ENCODE data around the gene MAGI2. TPM values are rescaled to one million over a fixed set of nuclear protein-coding genes. Genes with fewer than 3 reads are reported as not detected.

MAGI2 gene
- total and polyA plus RNA-seq, 2 of the 13 experiments (the other 11 are each of a cell fraction or from before 2014, with no cell fraction given): 1.5 to 3.8 TPM

- TF ChIP-seq ZNF234 (CRISPR knock-in tag; conservative IDR thresholded peaks at IDR 0.05): no peak
- TF ChIP-seq ZNF687 (CRISPR knock-in tag; IDR thresholded peaks at IDR 0.05): peak; percentile 66
- peak; percentile 53 for TF ChIP-seq POLR2G (IDR thresholded peaks at IDR 0.05; ENCODE audit: low read depth, low read length)
- 0 out of 2 replicates have a peak, but pooled peaks have one; percentile 45 for TF ChIP-seq ZNF142 (CRISPR knock-in tag; IDR thresholded peaks at IDR 0.05)
- TF ChIP-seq PHF8 (CRISPR knock-in tag; IDR thresholded peaks at IDR 0.05): peak; percentile 71
- TF ChIP-seq HDAC2 (CRISPR knock-in tag; IDR thresholded peaks at IDR 0.05): 0 out of 2 replicates have a peak, but pooled peaks have one; percentile 24
- no peak for TF ChIP-seq TBL1XR1 (IDR thresholded peaks at IDR 0.05; ENCODE audit: borderline replicate concordance, low read length, partially characterized antibody)
- no peak for TF ChIP-seq SKI (IDR thresholded peaks at IDR 0.05; ENCODE audit: partially characterized antibody)
- TF ChIP-seq MAFG (CRISPR knock-in tag; IDR thresholded peaks at IDR 0.05): no peak
- TF ChIP-seq SOX6 (IDR thresholded peaks at IDR 0.05): no peak
- no peak for TF ChIP-seq SOX6 (CRISPR knock-in tag; IDR thresholded peaks at IDR 0.05)
- 0 out of 2 replicates have a peak, but pooled peaks have one; percentile 41 for TF ChIP-seq ZNF547 (CRISPR knock-in tag; IDR thresholded peaks at IDR 0.05)
- 0 out of 2 replicates have a peak, but pooled peaks have one; percentile 47 for TF ChIP-seq RFX3 (CRISPR knock-in tag; IDR thresholded peaks at IDR 0.05)
- peak; percentile 53 for TF ChIP-seq MAX (IDR thresholded peaks at IDR 0.05)
- peak; percentile 37 for TF ChIP-seq ZNF574 (CRISPR knock-in tag; IDR thresholded peaks at IDR 0.05)
- TF ChIP-seq SP5 (CRISPR knock-in tag; IDR thresholded peaks at IDR 0.05; ENCODE audit: borderline replicate concordance, low read depth): 0 out of 2 replicates have a peak, but pooled peaks have one; percentile 15
- peak; percentile 63 for TF ChIP-seq RBFOX2 (IDR thresholded peaks at IDR 0.05; ENCODE audit: low read depth, low read length)
Measured at GRCh38 chr7:78019447-78020135, 1433.9 kb downstream of the MAGI2 start (continued).
